ENCODE measurements around the gene SNCAIP.
A peak's percentile ranks its signal among the peaks of the same experiment; 100 is the strongest.

SNCAIP gene

GRCh38 chr5:122311961-122312590, at the start of gene SNCAIP:
Gene SNCAIP (plus strand): TSS chr5:122312237. CDS start chr5:122391135, 78,898 bp downstream.
- Histone ChIP-seq H3K9me3 (ENCODE audit: control insufficient read depth, insufficient read depth, low read length) (no peaks in the 10 kb centered on the region), H3K36me3 (ENCODE audit: insufficient read depth, low read length) (no peaks in the 10 kb centered on the region), H3K4me1 (ENCODE audit: insufficient read depth, low read length) (peaks cover 7% of the 10 kb centered on the region), H3K9ac (ENCODE audit: low read depth, low read length) (peak within 1 kb of the TSS; percentile 88)

GRCh38 chr5:122263352-122264030, 48.5 kb upstream of the SNCAIP start:
- Histone ChIP-seq H3K36me3 (ENCODE audit: insufficient read depth, low read length) (no peaks in the 10 kb centered on the region), H3K9ac (ENCODE audit: low read depth, low read length) (no peak overlapping the region), H3K4me1 (ENCODE audit: insufficient read depth, low read length) (peaks cover 9% of the 10 kb centered on the region), H3K9me3 (ENCODE audit: control insufficient read depth, insufficient read depth, low read length) (no peaks in the 10 kb centered on the region)

GRCh38 chr5:122264610-122265009, 47.4 kb upstream of the SNCAIP start:
- Histone ChIP-seq H3K4me1 (ENCODE audit: insufficient read depth, low read length) (peaks cover 9% of the 10 kb centered on the region), H3K9ac (ENCODE audit: low read depth, low read length) (no peak overlapping the region), H3K36me3 (ENCODE audit: insufficient read depth, low read length) (no peaks in the 10 kb centered on the region), H3K9me3 (ENCODE audit: control insufficient read depth, insufficient read depth, low read length) (no peaks in the 10 kb centered on the region)

GRCh38 chr5:122267185-122267584, 44.9 kb upstream of the SNCAIP start:
- H3K36me3 ChIP-seq (ENCODE audit: insufficient read depth, low read length) = no peaks in the 10 kb centered on the region
- peaks cover 9% of the 10 kb centered on the region for H3K4me1 ChIP-seq (ENCODE audit: insufficient read depth, low read length)
- no peak overlapping the region for H3K9ac ChIP-seq (ENCODE audit: low read depth, low read length)
- no peaks in the 10 kb centered on the region for H3K9me3 ChIP-seq (ENCODE audit: control insufficient read depth, insufficient read depth, low read length)

- Histone ChIP-seq H3K36me3 (ENCODE audit: insufficient read depth, low read length) (no peaks in the 10 kb centered on the region), H3K9ac (ENCODE audit: low read depth, low read length) (no peak overlapping the region), H3K4me1 (ENCODE audit: insufficient read depth, low read length) (no peaks in the 10 kb centered on the region), H3K9me3 (ENCODE audit: control insufficient read depth, insufficient read depth, low read length) (no peaks in the 10 kb centered on the region)
These were observed 38.3 kb upstream of the SNCAIP start for GRCh38 chr5:122273696-122274095.

GRCh38 chr5:122283592-122283991, 28.4 kb upstream of the SNCAIP start:
- Histone ChIP-seq H3K9ac (ENCODE audit: low read depth, low read length) (no peak overlapping the region), H3K9me3 (ENCODE audit: control insufficient read depth, insufficient read depth, low read length) (no peaks in the 10 kb centered on the region), H3K36me3 (ENCODE audit: insufficient read depth, low read length) (no peaks in the 10 kb centered on the region), H3K4me1 (ENCODE audit: insufficient read depth, low read length) (peaks cover 13% of the 10 kb centered on the region)

- Histone ChIP-seq H3K36me3 (ENCODE audit: insufficient read depth, low read length) (no peaks in the 10 kb centered on the region), H3K4me1 (ENCODE audit: insufficient read depth, low read length) (peaks cover 26% of the 10 kb centered on the region), H3K9ac (ENCODE audit: low read depth, low read length) (no peak overlapping the region), H3K9me3 (ENCODE audit: control insufficient read depth, insufficient read depth, low read length) (no peaks in the 10 kb centered on the region)
These were observed 25.5 kb upstream of the SNCAIP start for GRCh38 chr5:122286541-122286940.

- Histone ChIP-seq H3K9ac (ENCODE audit: low read depth, low read length) (no peak overlapping the region), H3K4me1 (ENCODE audit: insufficient read depth, low read length) (peaks cover 32% of the 10 kb centered on the region), H3K36me3 (ENCODE audit: insufficient read depth, low read length) (no peaks in the 10 kb centered on the region), H3K9me3 (ENCODE audit: control insufficient read depth, insufficient read depth, low read length) (no peaks in the 10 kb centered on the region)
These were observed 24.9 kb upstream of the SNCAIP start for GRCh38 chr5:122287101-122287500.

GRCh38 chr5:122291000-122291901, 20.8 kb upstream of the SNCAIP start:
- peaks cover 33% of the 10 kb centered on the region for H3K4me1 ChIP-seq (ENCODE audit: insufficient read depth, low read length)
- no peaks in the 10 kb centered on the region for H3K9me3 ChIP-seq (ENCODE audit: control insufficient read depth, insufficient read depth, low read length)
- H3K36me3 ChIP-seq (ENCODE audit: insufficient read depth, low read length) = no peaks in the 10 kb centered on the region
- no peak overlapping the region for H3K9ac ChIP-seq (ENCODE audit: low read depth, low read length)

GRCh38 chr5:122292332-122292731, 19.7 kb upstream of the SNCAIP start:
- H3K9ac ChIP-seq (ENCODE audit: low read depth, low read length) = no peak overlapping the region
- H3K4me1 ChIP-seq (ENCODE audit: insufficient read depth, low read length) = peaks cover 29% of the 10 kb centered on the region
- H3K36me3 ChIP-seq (ENCODE audit: insufficient read depth, low read length) = no peaks in the 10 kb centered on the region
- H3K9me3 ChIP-seq (ENCODE audit: control insufficient read depth, insufficient read depth, low read length) = no peaks in the 10 kb centered on the region

GRCh38 chr5:122295138-122295537, 16.9 kb upstream of the SNCAIP start:
- Histone ChIP-seq H3K9ac (ENCODE audit: low read depth, low read length) (no peak overlapping the region), H3K4me1 (ENCODE audit: insufficient read depth, low read length) (peaks cover 29% of the 10 kb centered on the region), H3K36me3 (ENCODE audit: insufficient read depth, low read length) (no peaks in the 10 kb centered on the region), H3K9me3 (ENCODE audit: control insufficient read depth, insufficient read depth, low read length) (no peaks in the 10 kb centered on the region)

GRCh38 chr5:122296871-122297270, 15.2 kb upstream of the SNCAIP start:
- Histone ChIP-seq H3K9ac (ENCODE audit: low read depth, low read length) (no peak overlapping the region), H3K36me3 (ENCODE audit: insufficient read depth, low read length) (no peaks in the 10 kb centered on the region), H3K9me3 (ENCODE audit: control insufficient read depth, insufficient read depth, low read length) (no peaks in the 10 kb centered on the region), H3K4me1 (ENCODE audit: insufficient read depth, low read length) (peaks cover 13% of the 10 kb centered on the region)

GRCh38 chr5:122297587-122298298, 14.3 kb upstream of the SNCAIP start:
- Histone ChIP-seq H3K36me3 (ENCODE audit: insufficient read depth, low read length) (no peaks in the 10 kb centered on the region), H3K9ac (ENCODE audit: low read depth, low read length) (no peak overlapping the region), H3K9me3 (ENCODE audit: control insufficient read depth, insufficient read depth, low read length) (no peaks in the 10 kb centered on the region), H3K4me1 (ENCODE audit: insufficient read depth, low read length) (peaks cover 5% of the 10 kb centered on the region; the same call in 1 of the 2 replicates)

- peaks cover 5% of the 10 kb centered on the region; the same call in 1 of the 2 replicates for H3K4me1 ChIP-seq (ENCODE audit: insufficient read depth, low read length)
- H3K9ac ChIP-seq (ENCODE audit: low read depth, low read length) = no peak overlapping the region
- H3K36me3 ChIP-seq (ENCODE audit: insufficient read depth, low read length) = no peaks in the 10 kb centered on the region
- no peaks in the 10 kb centered on the region for H3K9me3 ChIP-seq (ENCODE audit: control insufficient read depth, insufficient read depth, low read length)
These were observed 11.7 kb upstream of the SNCAIP start for GRCh38 chr5:122300374-122300773.

Data from ES-I3 (cell line).